Smooth muscle cell (in vitro differentiated cells): ENCODE measurements around the gene SCAMP4. TPM values are rescaled to one million over a fixed set of nuclear protein-coding genes. Genes with fewer than 3 reads are reported as not detected.
A peak's percentile ranks its signal among the peaks of the same experiment; 100 is the strongest.
"Not testable (repeated sequence)": the region's sequence is repeated elsewhere in the genome, so short reads cannot be mapped to it uniquely, and the experiment has no call there.

Source experiments
- DNase-seq: peaks from one replicate; lab custom pipeline; 2025; ENCODE audit not compliant: unreplicated experiment; lab: John Stamatoyannopoulos, UW
- H2AFZ ChIP-seq: fragments of 200-600 bp; sonication (generic); 2 replicates; pipeline ENCODE4 v1.6.0; 2016; ENCODE audit warnings: antibody characterized with exemption, low read depth, mild to moderate bottlenecking
- H3F3A ChIP-seq: fragments of 200-600 bp; sonication (generic); 2 replicates; pipeline ENCODE4 v1.6.0; 2017; ENCODE audit warnings: antibody characterized with exemption, low read depth
- H3K27ac ChIP-seq: fragments of 200-600 bp; sonication (generic); 2 replicates; pipeline ENCODE4 v1.5.1; 2016; ENCODE audit warnings: low read depth, mild to moderate bottlenecking
- H3K27me3 ChIP-seq: fragments of 200-600 bp; sonication (generic); 2 replicates; pipeline ENCODE4 v1.6.1; 2016; ENCODE audit warnings: low read depth, mild to moderate bottlenecking
- H3K36me3 ChIP-seq: fragments of 200-600 bp; sonication (generic); 2 replicates; pipeline ENCODE4 v1.5.1; 2016; ENCODE audit warnings: low read depth
- H3K4me1 ChIP-seq: fragments of 200-600 bp; sonication (generic); 2 replicates; pipeline ENCODE4 v1.5.1; 2016; ENCODE audit warnings: low read depth
- H3K4me2 ChIP-seq: fragments of 200-600 bp; sonication (generic); 2 replicates; pipeline ENCODE4 v1.6.0; 2016; ENCODE audit warnings: mild to moderate bottlenecking
- H3K4me3 ChIP-seq: fragments of 200-600 bp; sonication (generic); 2 replicates; pipeline ENCODE4 v1.5.1; 2016; ENCODE audit warnings: mild to moderate bottlenecking
- H3K79me2 ChIP-seq: fragments of 200-600 bp; sonication (generic); 2 replicates; pipeline ENCODE4 v1.6.0; 2016; ENCODE audit warnings: low read depth, mild to moderate bottlenecking
- H3K9ac ChIP-seq: fragments of 200-600 bp; sonication (generic); 2 replicates; pipeline ENCODE4 v1.6.0; 2016; ENCODE audit warnings: low read depth
- H3K9me3 ChIP-seq: fragments of 200-600 bp; sonication (generic); replicated peaks from 2 replicates; pipeline ENCODE4 v1.5.1; 2016; ENCODE audit warnings: low read depth
- H4K20me1 ChIP-seq: fragments of 200-600 bp; sonication (generic); 2 replicates; pipeline ENCODE4 v1.6.0; 2016; ENCODE audit warnings: low read depth
- WGBS: methylation state at CpG from one replicate; pipeline ENCODE4 v1.1.7; 2016; ENCODE audit warnings: low lambda C conversion rate; 5-methylcytosine and 5-hydroxymethylcytosine counted together
- polyA plus RNA-seq: library from polyadenylated mRNA; unstranded; fragments of >200 nt; fragmentation: Nextera tagmentation; extraction: Ambion mirVana; gene quantifications from 2 replicates; pipeline ENCODE4 v1.2.1, GENCODE V29; 2016
- total RNA-seq: library from RNA; depleted of rRNA; stranded (reverse); fragments of >200 nt; gene quantifications from 2 replicates; pipeline ENCODE4 v1.2.3, GENCODE V29; 2014
- TF ChIP-seq, protein P1 (sequence below): fragments of 200-600 bp; sonication (generic); IDR thresholded peaks from 2 replicates; pipeline ENCODE4 v1.5.1; 2017; ENCODE audit warnings: borderline replicate concordance, mild to moderate bottlenecking, antibody characterized with exemption; ENCODE audit not compliant: insufficient read depth, poor library complexity, severe bottlenecking

SCAMP4 gene
- total and polyA plus RNA-seq, 2 experiments from 2014 or later: 54.5 to 96.9 TPM

DNA sequence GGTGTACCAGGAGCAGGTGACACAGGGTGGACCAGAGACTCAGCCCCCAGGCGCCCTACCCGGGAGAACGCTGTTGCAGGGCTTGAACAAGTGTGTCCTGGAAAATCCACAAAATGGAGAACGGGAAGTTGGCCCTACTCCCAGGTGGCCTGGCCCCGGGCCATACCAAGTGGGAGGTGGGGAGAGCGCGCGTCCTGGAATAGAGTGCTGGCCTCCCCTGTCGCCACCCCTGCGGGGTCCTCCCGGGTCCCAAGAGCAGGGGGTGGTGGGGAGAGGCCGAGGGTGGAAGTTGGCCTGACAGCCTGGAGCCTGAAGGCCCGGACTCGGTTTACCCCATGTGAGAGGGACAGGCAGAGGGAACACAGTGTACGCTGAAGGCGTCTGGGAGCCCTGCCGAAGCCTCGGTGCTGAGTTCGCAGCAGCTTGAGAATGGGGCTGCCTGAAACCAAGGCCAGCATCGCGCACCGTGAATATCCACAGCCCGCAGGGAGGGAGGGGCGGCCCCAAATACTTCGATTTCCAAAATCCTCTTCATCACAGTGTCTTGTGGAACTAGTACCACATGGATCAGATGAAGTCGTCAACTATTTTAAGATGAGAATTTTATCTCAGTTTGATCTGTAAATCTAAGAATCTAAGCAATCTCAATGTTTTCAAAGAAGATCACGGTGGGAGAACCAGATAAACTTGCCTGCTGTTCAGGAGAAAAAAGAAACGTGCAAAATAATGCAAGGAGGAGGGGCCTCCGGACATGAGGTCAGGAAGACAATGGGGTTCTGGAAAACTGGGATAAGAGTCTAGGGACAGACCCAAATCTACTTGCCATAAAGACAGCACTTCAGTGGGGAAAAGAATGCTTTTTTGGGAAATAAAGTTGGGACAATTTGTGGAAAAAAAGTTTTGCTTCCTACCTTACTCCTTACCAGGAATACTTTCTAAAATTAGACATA is 31.4 kb upstream of the SCAMP4 start:
- Histone ChIP-seq H3K36me3 (no peaks in the 10 kb centered on the region), H3K9me3 (no peaks in the 10 kb centered on the region), H3K9ac (peak overlapping the region; percentile 90), H3K27me3 (no peaks in the 10 kb centered on the region), H3K79me2 (peaks cover 36% of the 10 kb centered on the region), H3K27ac (no peak overlapping the region), H4K20me1 (peaks cover 50% of the 10 kb centered on the region), H3F3A (no peaks in the 10 kb centered on the region), H3K4me1 (peaks cover 15% of the 10 kb centered on the region), H3K4me3 (peak overlapping the region; percentile 65), H2AFZ (no peak overlapping the region), H3K4me2 (peak overlapping the region; percentile 97)
- TF ChIP-seq, protein P1, sequence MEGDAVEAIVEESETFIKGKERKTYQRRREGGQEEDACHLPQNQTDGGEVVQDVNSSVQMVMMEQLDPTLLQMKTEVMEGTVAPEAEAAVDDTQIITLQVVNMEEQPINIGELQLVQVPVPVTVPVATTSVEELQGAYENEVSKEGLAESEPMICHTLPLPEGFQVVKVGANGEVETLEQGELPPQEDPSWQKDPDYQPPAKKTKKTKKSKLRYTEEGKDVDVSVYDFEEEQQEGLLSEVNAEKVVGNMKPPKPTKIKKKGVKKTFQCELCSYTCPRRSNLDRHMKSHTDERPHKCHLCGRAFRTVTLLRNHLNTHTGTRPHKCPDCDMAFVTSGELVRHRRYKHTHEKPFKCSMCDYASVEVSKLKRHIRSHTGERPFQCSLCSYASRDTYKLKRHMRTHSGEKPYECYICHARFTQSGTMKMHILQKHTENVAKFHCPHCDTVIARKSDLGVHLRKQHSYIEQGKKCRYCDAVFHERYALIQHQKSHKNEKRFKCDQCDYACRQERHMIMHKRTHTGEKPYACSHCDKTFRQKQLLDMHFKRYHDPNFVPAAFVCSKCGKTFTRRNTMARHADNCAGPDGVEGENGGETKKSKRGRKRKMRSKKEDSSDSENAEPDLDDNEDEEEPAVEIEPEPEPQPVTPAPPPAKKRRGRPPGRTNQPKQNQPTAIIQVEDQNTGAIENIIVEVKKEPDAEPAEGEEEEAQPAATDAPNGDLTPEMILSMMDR: no peak
- no peak for DNase-seq
- WGBS: 93% methylated on average over 29 of the region's 29 CpGs

DNA sequence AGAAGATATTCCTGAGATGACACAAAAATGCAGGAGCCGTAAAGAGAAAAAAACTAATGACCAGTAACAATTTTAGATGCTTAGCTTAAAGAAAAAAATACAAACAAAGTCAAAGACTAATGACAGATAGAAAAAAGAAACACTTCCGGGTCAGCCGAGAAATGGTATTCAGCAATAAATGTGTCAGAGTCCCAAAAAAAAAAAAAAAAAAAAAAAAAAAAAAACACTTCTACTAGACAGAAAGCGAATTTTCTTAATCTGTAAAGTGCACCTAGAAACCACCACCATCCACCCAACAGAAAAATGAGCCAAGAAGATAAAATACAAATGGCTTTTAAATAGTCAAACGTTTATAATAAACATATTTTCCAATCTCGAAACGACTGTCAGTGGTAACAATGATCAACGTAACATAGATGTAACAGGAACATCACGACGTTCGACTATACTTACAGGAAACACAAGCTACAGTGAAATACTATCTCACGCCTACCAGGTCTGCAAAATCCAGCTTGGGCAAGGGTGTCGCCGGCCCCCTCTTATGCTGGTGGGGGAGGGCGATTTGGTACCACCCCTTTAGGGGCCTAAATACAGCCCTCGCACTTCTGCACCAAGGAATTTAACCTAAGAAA is 30.5 kb upstream of the SCAMP4 start:
- Histone ChIP-seq H3K27ac (peak overlapping the region; percentile 88), H3K4me1 (peaks cover 15% of the 10 kb centered on the region), H3K27me3 (no peaks in the 10 kb centered on the region), H3K4me3 (peak overlapping the region; percentile 65), H3K4me2 (peak overlapping the region; percentile 97), H3K9ac (peak overlapping the region; percentile 90), H3F3A (no peaks in the 10 kb centered on the region), H3K36me3 (no peaks in the 10 kb centered on the region), H3K79me2 (peaks cover 36% of the 10 kb centered on the region), H2AFZ (no peak overlapping the region), H4K20me1 (peaks cover 47% of the 10 kb centered on the region), H3K9me3 (no peaks in the 10 kb centered on the region)
- TF ChIP-seq, protein P1: no peak
- no peak for DNase-seq
- WGBS: 42% methylated on average over 16 of the region's 16 CpGs

DNA sequence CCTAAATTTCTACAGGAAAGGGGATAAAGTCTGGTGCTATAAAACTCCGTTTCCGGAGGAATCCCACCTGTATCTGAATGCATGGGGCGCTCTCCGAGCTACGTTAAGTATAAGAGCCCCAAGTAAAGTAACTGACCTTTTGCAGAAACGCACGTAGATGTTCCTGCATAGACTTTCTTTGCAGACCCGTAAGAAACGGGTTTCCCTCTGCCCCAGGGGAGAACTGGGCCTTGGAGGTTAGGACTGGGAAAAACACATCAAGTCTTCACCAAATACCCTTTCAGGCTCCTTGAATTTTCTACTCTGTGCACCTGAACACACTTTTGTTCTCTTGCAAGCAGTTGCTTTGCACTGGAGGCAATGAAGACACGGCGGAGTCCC is 29.9 kb upstream of the SCAMP4 start:
- H3K27ac ChIP-seq: peak overlapping the region; percentile 88
- not testable (repeated sequence) for H3F3A ChIP-seq
- WGBS: 4% methylated on average over 11 of the region's 11 CpGs

DNA sequence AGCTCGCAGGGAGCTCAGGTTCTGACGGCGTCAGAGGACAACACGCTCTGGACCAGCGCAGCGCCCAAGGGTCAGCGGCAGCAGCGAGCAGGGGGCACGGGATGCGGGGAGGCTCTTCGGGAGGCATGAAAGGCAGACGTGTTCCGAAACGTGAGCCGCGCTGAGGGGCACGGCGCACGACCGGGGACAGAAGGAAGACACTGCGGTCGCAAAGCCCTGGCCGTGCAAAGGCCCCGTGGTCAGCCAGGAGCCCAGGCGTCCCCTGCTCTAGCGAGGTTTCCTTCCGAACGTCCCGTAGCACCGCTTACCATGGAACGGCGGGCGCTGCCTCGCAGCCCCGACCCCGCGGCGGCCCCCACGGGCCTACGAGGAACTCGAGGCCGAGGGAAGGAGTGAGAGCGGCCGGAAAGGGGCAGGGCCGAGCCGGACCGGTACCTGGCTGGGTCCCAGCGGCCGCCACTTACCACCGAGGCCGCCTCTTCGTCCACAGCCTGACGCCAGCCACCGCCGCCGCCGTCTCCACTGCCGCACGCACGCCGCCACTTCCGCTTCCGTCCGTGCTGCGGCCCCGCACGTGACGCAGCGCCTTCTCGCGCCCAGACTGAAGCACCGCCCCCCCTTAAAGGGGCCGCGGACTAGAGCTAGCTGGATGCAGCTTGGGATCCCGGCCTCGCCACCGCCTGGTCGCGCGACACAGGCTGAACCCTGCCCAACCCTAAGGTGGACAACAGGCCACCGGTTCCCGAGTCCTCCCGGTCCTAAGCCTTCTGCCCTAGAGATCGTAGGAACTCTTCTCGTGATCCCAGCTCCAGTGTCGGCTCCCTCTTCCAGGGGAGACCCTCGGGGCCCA is 29.3 kb upstream of the SCAMP4 start:
- Histone ChIP-seq H3K27me3 (no peaks in the 10 kb centered on the region), H4K20me1 (peaks cover 58% of the 10 kb centered on the region), H2AFZ (no peak overlapping the region), H3K9ac (peak overlapping the region; percentile 90), H3K4me1 (peaks cover 15% of the 10 kb centered on the region), H3K9me3 (no peaks in the 10 kb centered on the region), H3K4me3 (peak overlapping the region; percentile 65), H3K36me3 (no peaks in the 10 kb centered on the region), H3K27ac (peak overlapping the region; percentile 88), H3F3A (no peaks in the 10 kb centered on the region), H3K4me2 (peak overlapping the region; percentile 97), H3K79me2 (peaks cover 39% of the 10 kb centered on the region)
- DNase-seq: peak; percentile 59
- TF ChIP-seq, protein P1: no peak
- under 1% methylated on average over 78 of the region's 87 CpGs for WGBS

More for the DNA sequence above, 29.9 kb upstream of the SCAMP4 start:
- not testable (repeated sequence) for H2AFZ ChIP-seq, H3K27me3 ChIP-seq, H3K9me3 ChIP-seq, DNase-seq, H3K36me3 ChIP-seq
- peaks cover 15% of the 10 kb centered on the region for H3K4me1 ChIP-seq
- peak overlapping the region; percentile 97 for H3K4me2 ChIP-seq
- H3K79me2 ChIP-seq: peaks cover 36% of the 10 kb centered on the region
- H3K9ac ChIP-seq: peak overlapping the region; percentile 90
- peak overlapping the region; percentile 65 for H3K4me3 ChIP-seq
- H4K20me1 ChIP-seq: peaks cover 52% of the 10 kb centered on the region

DNA sequence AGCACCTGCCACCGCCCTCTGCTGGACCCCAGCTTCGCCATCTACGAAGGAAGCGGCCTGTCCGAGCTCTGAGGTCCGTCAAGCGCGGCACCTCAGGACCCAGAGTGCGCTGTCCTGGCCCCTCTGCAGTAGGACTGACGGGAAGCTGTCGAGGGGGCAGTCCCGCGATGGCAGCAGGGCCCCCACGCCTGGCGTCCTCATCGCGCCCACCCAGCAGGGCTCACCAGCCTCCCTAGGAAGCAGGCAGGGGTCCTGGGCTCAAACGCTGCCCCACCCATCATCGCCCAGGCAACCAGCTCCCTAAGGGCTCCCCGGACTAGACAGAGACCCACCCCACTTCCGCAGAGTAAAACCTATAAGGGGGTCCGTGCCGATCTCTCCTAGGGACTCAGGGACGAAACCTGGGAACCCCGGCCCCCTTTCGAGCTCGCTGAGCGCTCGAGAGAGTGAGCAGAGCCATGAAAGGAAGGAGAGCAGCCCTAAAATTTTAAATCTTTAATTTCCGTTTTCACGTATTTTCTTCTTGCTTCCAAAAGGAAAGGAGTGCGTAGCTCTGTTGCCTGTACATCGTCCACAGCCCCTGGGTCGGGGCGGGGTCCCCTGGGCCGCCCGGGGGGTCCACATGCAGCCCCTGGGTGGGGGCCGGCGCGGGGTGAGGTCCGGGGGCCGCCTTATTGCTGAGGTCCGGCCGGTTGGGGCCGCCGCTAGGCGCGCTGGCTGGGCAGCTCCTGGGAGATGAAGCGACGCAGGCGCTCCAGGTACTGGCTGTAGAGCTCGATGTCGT is 28.5 kb upstream of the SCAMP4 start:
- Histone ChIP-seq H3K27ac (peak overlapping the region; percentile 88), H3K4me1 (peaks cover 15% of the 10 kb centered on the region), H3K79me2 (peaks cover 40% of the 10 kb centered on the region), H3K4me2 (peak overlapping the region; percentile 97), H3K4me3 (peak overlapping the region; percentile 65), H4K20me1 (peaks cover 60% of the 10 kb centered on the region), H3K9ac (peak overlapping the region; percentile 90)
- 9% methylated on average over 47 of the region's 53 CpGs for WGBS
- H3F3A ChIP-seq, H2AFZ ChIP-seq, H3K36me3 ChIP-seq, H3K9me3 ChIP-seq, H3K27me3 ChIP-seq, DNase-seq: not testable (repeated sequence)
